ENCODE measurements around the gene REV3L. TPM values are rescaled to one million over a fixed set of nuclear protein-coding genes. Genes with fewer than 3 reads are reported as not detected.

The REV3L gene
- total and polyA plus RNA-seq, 4 donors: 3.8 to 17.7 (median 11.2) TPM

DNA sequence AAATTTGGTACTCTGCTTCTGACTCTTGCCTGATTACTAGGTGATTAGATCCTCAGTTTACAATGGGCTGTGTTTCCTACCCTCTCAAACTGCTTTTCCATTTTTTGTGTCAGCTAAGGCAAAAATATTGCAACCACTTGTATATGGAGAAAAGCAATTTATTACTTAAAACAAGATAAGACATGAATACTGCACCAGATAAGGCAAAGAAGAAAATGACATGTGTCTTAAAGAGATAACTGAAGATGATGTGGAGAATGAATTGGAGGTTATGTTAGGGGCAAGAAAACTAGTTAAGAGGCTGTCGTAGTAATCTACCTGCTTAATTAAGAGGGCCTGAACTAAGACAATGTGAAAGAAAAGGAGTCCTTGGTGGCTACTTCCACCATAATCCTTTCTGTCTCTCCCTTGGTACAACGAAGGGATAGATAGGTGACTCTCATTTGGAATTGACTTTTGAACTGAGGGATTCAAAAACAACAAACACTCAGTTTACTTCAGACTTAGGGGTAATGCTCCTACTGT lies 16.3 kb upstream of the REV3L start:
- Histone ChIP-seq H3K27ac (ENCODE audit: low read depth in 1 of 2, low read length in 2 of 2) (no peak overlapping the region), H3K36me3 (ENCODE audit: control insufficient read depth in 4 of 4, insufficient read depth in 3 of 4, low read depth in 1 of 4, low read length in 3 of 4) (no peaks in the 10 kb centered on the region), H3K4me3 (ENCODE audit: low read depth in 1 of 3, low read length in 3 of 3) (no peak overlapping the region), H3K9ac (ENCODE audit: low read depth in 1 of 2, low read length in 2 of 2) (no peak overlapping the region), H3K9me3 (ENCODE audit: control insufficient read depth in 4 of 4, low read length in 3 of 4) (no peaks in the 10 kb centered on the region), H3K4me1 (ENCODE audit: control insufficient read depth in 4 of 4, insufficient read depth in 4 of 4, low read length in 3 of 4) (no peaks in the 10 kb centered on the region), H3K27me3 (ENCODE audit: control insufficient read depth in 4 of 4, insufficient read depth in 4 of 4, low read length in 3 of 4) (no peaks in the 10 kb centered on the region)
- no peak for DNase-seq (ENCODE audit: low spot score)
- TF ChIP-seq NR2F2 (IDR thresholded peaks at IDR 0.05) (no peak), TAF1 (conservative IDR thresholded peaks at IDR 0.05) (no peak), JUND (IDR thresholded peaks at IDR 0.05) (no peak), HNF4A (conservative IDR thresholded peaks at IDR 0.05) (no peak), GABPA (IDR thresholded peaks at IDR 0.05 in 1 of 2, conservative IDR thresholded peaks at IDR 0.05 in 1 of 2) (no peak), FOXA1 (IDR thresholded peaks at IDR 0.05) (no peak), SP1 (IDR thresholded peaks at IDR 0.05) (no peak), YY1 (IDR thresholded peaks at IDR 0.05) (no peak), EGR1 (IDR thresholded peaks at IDR 0.05; ENCODE audit: low read depth in 2 of 2) (no peak), HNF4G (IDR thresholded peaks at IDR 0.05) (no peak), MAX (IDR thresholded peaks at IDR 0.05) (no peak), ZBTB33 (IDR thresholded peaks at IDR 0.05) (no peak), FOXA2 (IDR thresholded peaks at IDR 0.05) (no peak), RAD21 (IDR thresholded peaks at IDR 0.05) (no peak), RXRA (IDR thresholded peaks at IDR 0.05) (no peak), ATF3 (IDR thresholded peaks at IDR 0.05) (no peak)
- TF ChIP-seq, protein P1, sequence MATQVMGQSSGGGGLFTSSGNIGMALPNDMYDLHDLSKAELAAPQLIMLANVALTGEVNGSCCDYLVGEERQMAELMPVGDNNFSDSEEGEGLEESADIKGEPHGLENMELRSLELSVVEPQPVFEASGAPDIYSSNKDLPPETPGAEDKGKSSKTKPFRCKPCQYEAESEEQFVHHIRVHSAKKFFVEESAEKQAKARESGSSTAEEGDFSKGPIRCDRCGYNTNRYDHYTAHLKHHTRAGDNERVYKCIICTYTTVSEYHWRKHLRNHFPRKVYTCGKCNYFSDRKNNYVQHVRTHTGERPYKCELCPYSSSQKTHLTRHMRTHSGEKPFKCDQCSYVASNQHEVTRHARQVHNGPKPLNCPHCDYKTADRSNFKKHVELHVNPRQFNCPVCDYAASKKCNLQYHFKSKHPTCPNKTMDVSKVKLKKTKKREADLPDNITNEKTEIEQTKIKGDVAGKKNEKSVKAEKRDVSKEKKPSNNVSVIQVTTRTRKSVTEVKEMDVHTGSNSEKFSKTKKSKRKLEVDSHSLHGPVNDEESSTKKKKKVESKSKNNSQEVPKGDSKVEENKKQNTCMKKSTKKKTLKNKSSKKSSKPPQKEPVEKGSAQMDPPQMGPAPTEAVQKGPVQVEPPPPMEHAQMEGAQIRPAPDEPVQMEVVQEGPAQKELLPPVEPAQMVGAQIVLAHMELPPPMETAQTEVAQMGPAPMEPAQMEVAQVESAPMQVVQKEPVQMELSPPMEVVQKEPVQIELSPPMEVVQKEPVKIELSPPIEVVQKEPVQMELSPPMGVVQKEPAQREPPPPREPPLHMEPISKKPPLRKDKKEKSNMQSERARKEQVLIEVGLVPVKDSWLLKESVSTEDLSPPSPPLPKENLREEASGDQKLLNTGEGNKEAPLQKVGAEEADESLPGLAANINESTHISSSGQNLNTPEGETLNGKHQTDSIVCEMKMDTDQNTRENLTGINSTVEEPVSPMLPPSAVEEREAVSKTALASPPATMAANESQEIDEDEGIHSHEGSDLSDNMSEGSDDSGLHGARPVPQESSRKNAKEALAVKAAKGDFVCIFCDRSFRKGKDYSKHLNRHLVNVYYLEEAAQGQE (IDR thresholded peaks at IDR 0.05): no peak
- TF ChIP-seq, protein P2, sequence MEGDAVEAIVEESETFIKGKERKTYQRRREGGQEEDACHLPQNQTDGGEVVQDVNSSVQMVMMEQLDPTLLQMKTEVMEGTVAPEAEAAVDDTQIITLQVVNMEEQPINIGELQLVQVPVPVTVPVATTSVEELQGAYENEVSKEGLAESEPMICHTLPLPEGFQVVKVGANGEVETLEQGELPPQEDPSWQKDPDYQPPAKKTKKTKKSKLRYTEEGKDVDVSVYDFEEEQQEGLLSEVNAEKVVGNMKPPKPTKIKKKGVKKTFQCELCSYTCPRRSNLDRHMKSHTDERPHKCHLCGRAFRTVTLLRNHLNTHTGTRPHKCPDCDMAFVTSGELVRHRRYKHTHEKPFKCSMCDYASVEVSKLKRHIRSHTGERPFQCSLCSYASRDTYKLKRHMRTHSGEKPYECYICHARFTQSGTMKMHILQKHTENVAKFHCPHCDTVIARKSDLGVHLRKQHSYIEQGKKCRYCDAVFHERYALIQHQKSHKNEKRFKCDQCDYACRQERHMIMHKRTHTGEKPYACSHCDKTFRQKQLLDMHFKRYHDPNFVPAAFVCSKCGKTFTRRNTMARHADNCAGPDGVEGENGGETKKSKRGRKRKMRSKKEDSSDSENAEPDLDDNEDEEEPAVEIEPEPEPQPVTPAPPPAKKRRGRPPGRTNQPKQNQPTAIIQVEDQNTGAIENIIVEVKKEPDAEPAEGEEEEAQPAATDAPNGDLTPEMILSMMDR (IDR thresholded peaks at IDR 0.05; ENCODE audit: low read depth, low read length, missing input control): no peak
- WGBS: 78% methylated on average over 2 of the region's 2 CpGs
